Right cardiac atrium (tissue), 5 donors: ENCODE measurements around the gene RBP2. TPM values are rescaled to one million over a fixed set of nuclear protein-coding genes. Genes with fewer than 3 reads are reported as not detected.

Experiments used
- ATAC-seq, 2 donors: fragments of 200-7000 bp; cut with Tn5 transposase; one replicate each; pipeline versions ENCODE4 v1.8.0 to v1.9.1; 2020; ENCODE audit warnings: moderate library complexity in 2 of 2, mild to moderate bottlenecking in 1 of 2
- DNase-seq, 3 donors: peaks; one replicate each; pipeline ENCODE4 v3.0.0-alpha.2; 2020
- H3K27ac ChIP-seq: one replicate; pipeline ENCODE4 v1.5.1; 2013; ENCODE audit warnings: mild to moderate bottlenecking, low read length, control low read depth, moderate library complexity
- H3K27me3 ChIP-seq: one replicate; pipeline ENCODE4 v1.6.1; 2013; ENCODE audit not compliant: control insufficient read depth, insufficient read depth
- H3K4me1 ChIP-seq: one replicate; pipeline ENCODE4 v1.6.1; 2013; ENCODE audit warnings: low read length; ENCODE audit not compliant: control insufficient read depth, insufficient read depth
- H3K4me3 ChIP-seq: one replicate; pipeline ENCODE4 v1.5.1; 2013; ENCODE audit warnings: low read length, control low read depth
- H3K9me3 ChIP-seq: one replicate; pipeline ENCODE4 v1.6.1; 2013; ENCODE audit warnings: low read length; ENCODE audit not compliant: control insufficient read depth
- WGBS: extraction: QIAGEN DNeasy Blood & Tissue Kit; methylation state at CpG from one replicate; pipeline ENCODE4 v1.1.7; 2013; 5-methylcytosine and 5-hydroxymethylcytosine counted together
- intact Hi-C, 4 donors: fragments of 100-400 bp; cut with DNase I; formaldehyde crosslinking; loops; one replicate each; pipeline versions ENCODE4 v1.11.0 to v1.14.0; 2022 to 2023
- polyA plus RNA-seq: library from polyadenylated mRNA; stranded (reverse); fragments of 200-250 nt; gene quantifications from one replicate; pipeline ENCODE4 v1.2.3, GENCODE V29; 2013
- total RNA-seq, 4 donors: library from RNA; stranded (reverse); fragmentation: NEBNext Ultra II Directional; extraction: Animal tissue kit (Norgen Biotek cat#: 25700); gene quantifications; one replicate each; pipeline ENCODE4 v1.2.1, GENCODE V29; 2021
- donor health status: healthy with polysubstance abuse.
- donor health status: DM: no; HTN: yes; CAD: no.
- donor health status: DM: no; HTN: no; CAD: no.
- donor health status: DM: no; HTN: yes; CAD: no; lungs with severe emphysema.
- donor health status: DM: yes; HTN: yes; CAD: no.

RBP2 gene
- total and polyA plus RNA-seq, 5 donors: not detected

- no peak overlapping the region for H3K27ac ChIP-seq
- intact Hi-C loops: no loop called here
- ATAC-seq (no peak), DNase-seq (no peak)
- H3K4me1 ChIP-seq: peaks cover 3% of the 10 kb centered on the region
- H3K9me3 ChIP-seq: no peaks in the 10 kb centered on the region
- WGBS: 86% methylated on average over 7 of the region's 7 CpGs
- H3K4me3 ChIP-seq: no peak overlapping the region
- H3K27me3 ChIP-seq: no peaks in the 10 kb centered on the region
These were observed 18.0 kb downstream of the RBP2 start for GRCh38 chr3:139458348-139458747.

GRCh38 chr3:139457066-139457465 lies 19.2 kb downstream of the RBP2 start:
- Histone ChIP-seq H3K4me1 (peaks cover 3% of the 10 kb centered on the region), H3K27ac (no peak overlapping the region), H3K4me3 (no peak overlapping the region), H3K27me3 (no peaks in the 10 kb centered on the region), H3K9me3 (no peaks in the 10 kb centered on the region)
- WGBS: 61% methylated on average over 3 of the region's 3 CpGs
- intact Hi-C loops: no loop called here
- DNase-seq (no peak), ATAC-seq (no peak)

GRCh38 chr3:139456386-139456785 lies 19.9 kb downstream of the RBP2 start:
- H3K27me3 ChIP-seq: no peaks in the 10 kb centered on the region
- ATAC-seq: no peak
- no peak overlapping the region for H3K27ac ChIP-seq
- no peaks in the 10 kb centered on the region for H3K9me3 ChIP-seq
- H3K4me1 ChIP-seq: peaks cover 3% of the 10 kb centered on the region
- WGBS: 69% methylated on average over 4 of the region's 4 CpGs
- DNase-seq: no peak
- intact Hi-C loops: no loop called here
- no peak overlapping the region for H3K4me3 ChIP-seq

GRCh38 chr3:139455855-139456254 lies 20.5 kb downstream of the RBP2 start:
- no peak for DNase-seq
- no peak for ATAC-seq
- no peak overlapping the region for H3K27ac ChIP-seq
- intact Hi-C loops: no loop called here
- peaks cover 3% of the 10 kb centered on the region for H3K4me1 ChIP-seq
- no peaks in the 10 kb centered on the region for H3K9me3 ChIP-seq
- 72% methylated on average over 3 of the region's 3 CpGs for WGBS
- no peaks in the 10 kb centered on the region for H3K27me3 ChIP-seq
- no peak overlapping the region for H3K4me3 ChIP-seq

GRCh38 chr3:139455206-139455605 lies 21.1 kb downstream of the RBP2 start:
- DNase-seq (no peak), ATAC-seq (no peak)
- H3K9me3 ChIP-seq: no peaks in the 10 kb centered on the region
- intact Hi-C loops: no loop called here
- no peak overlapping the region for H3K27ac ChIP-seq
- H3K27me3 ChIP-seq: no peaks in the 10 kb centered on the region
- 86% methylated on average over 1 of the region's 1 CpG for WGBS
- H3K4me3 ChIP-seq: no peak overlapping the region
- H3K4me1 ChIP-seq: no peaks in the 10 kb centered on the region

- intact Hi-C loops: no loop called here
- Histone ChIP-seq H3K4me1 (no peaks in the 10 kb centered on the region), H3K27ac (no peak overlapping the region), H3K9me3 (no peaks in the 10 kb centered on the region), H3K4me3 (no peak overlapping the region), H3K27me3 (no peaks in the 10 kb centered on the region)
- no peak for DNase-seq
- ATAC-seq: no peak
- WGBS: 88% methylated on average over 2 of the region's 2 CpGs
These were observed 22.0 kb downstream of the RBP2 start for GRCh38 chr3:139454346-139454745.

- Histone ChIP-seq H3K4me3 (no peak overlapping the region), H3K9me3 (no peaks in the 10 kb centered on the region), H3K27me3 (no peaks in the 10 kb centered on the region), H3K4me1 (no peaks in the 10 kb centered on the region), H3K27ac (no peak overlapping the region)
- DNase-seq (no peak), ATAC-seq (no peak)
- intact Hi-C loops: no loop called here
These were observed 26.2 kb downstream of the RBP2 start for GRCh38 chr3:139450159-139450558.

- no peak for ATAC-seq
These were observed 26.8 kb downstream of the RBP2 start for GRCh38 chr3:139449566-139449965.

GRCh38 chr3:139448104-139448503 lies 28.2 kb downstream of the RBP2 start:
- Histone ChIP-seq H3K9me3 (no peaks in the 10 kb centered on the region), H3K27me3 (no peaks in the 10 kb centered on the region), H3K4me1 (no peaks in the 10 kb centered on the region), H3K4me3 (no peak overlapping the region), H3K27ac (no peak overlapping the region)
- DNase-seq (peak in 2 of 3 donors; percentile 31 to 40), ATAC-seq (peak; percentile 75 to 88)
- WGBS: 64% methylated on average over 3 of the region's 3 CpGs
- intact Hi-C loops: no loop called here

More at GRCh38 chr3:139449566-139449965, 26.8 kb downstream of the RBP2 start:
- Histone ChIP-seq H3K27me3 (no peaks in the 10 kb centered on the region), H3K4me3 (no peak overlapping the region), H3K27ac (no peak overlapping the region), H3K9me3 (no peaks in the 10 kb centered on the region), H3K4me1 (no peaks in the 10 kb centered on the region)
- intact Hi-C loops: no loop called here
- no peak for DNase-seq
- 91% methylated on average over 5 of the region's 5 CpGs for WGBS

- no peak for ATAC-seq
These were observed 28.8 kb downstream of the RBP2 start for GRCh38 chr3:139447486-139447885.

GRCh38 chr3:139444446-139444845 lies 31.9 kb downstream of the RBP2 start:
- no peaks in the 10 kb centered on the region for H3K9me3 ChIP-seq
- no peaks in the 10 kb centered on the region for H3K4me1 ChIP-seq
- no peak overlapping the region for H3K4me3 ChIP-seq
- DNase-seq: no peak
- WGBS: 83% methylated on average over 4 of the region's 4 CpGs
- no peaks in the 10 kb centered on the region for H3K27me3 ChIP-seq
- ATAC-seq: no peak
- intact Hi-C loops: no loop called here
- H3K27ac ChIP-seq: no peak overlapping the region

More at GRCh38 chr3:139447486-139447885, 28.8 kb downstream of the RBP2 start:
- intact Hi-C loops: no loop called here
- no peak overlapping the region for H3K4me3 ChIP-seq
- no peaks in the 10 kb centered on the region for H3K4me1 ChIP-seq
- H3K9me3 ChIP-seq: no peaks in the 10 kb centered on the region
- no peak for DNase-seq
- H3K27ac ChIP-seq: no peak overlapping the region
- H3K27me3 ChIP-seq: no peaks in the 10 kb centered on the region

- Histone ChIP-seq H3K9me3 (no peaks in the 10 kb centered on the region), H3K4me1 (no peaks in the 10 kb centered on the region), H3K27me3 (no peaks in the 10 kb centered on the region), H3K27ac (no peak overlapping the region), H3K4me3 (no peak overlapping the region)
- ATAC-seq: no peak
- 88% methylated on average over 7 of the region's 7 CpGs for WGBS
- intact Hi-C loops: no loop called here
- DNase-seq: no peak
These were observed 33.1 kb downstream of the RBP2 start for GRCh38 chr3:139443186-139443585.
